Measurements from ENCODE around the gene SLC46A2.

SLC46A2 gene

DNA sequence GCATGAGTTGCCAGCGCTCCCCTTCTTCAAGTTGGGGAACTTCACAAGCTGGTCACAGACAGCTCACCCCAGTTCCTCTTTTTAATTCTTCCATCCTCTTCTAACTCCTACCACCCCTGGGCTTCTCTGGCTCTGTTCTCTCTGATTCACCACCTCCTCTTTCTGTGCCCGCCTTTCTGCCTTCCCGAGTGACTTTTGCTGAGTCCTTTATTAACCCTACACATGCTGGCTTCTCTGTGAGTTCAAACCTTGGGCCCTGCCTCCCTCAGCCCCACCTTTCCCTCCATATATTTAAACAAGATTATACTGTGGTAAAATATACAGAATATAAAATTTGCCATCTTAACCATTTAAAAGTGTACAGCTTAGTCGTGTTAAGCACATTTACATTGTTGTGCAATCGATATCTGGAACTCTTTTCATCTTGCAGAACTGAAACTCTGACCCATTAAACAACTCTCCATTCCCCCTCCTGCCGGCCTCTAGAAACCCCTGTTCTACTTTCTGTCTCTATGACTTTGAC is 32.0 kb downstream of the SLC46A2 start:
- no peak for DNase-seq (ENCODE audit: low read depth in 2 of 2, low spot score in 1 of 2)

DNA sequence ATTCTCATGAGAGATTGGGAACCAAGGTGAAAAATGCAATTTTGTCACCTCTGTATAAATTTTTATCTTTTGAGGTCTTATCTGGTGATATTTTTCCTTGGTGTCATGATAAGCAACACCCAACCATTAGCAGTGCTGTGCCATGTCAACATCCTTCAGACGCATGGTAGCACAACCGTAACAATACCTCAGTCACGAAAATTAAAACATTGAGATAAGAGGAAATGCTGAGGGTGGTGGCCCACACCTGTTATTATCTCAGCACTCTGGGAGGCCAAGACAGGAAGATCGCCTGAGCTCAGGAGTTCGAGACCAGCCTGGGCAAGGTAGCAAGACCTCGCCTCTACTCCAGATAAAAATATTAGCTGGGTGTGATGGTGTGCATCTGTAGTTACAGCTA is 32.7 kb downstream of the SLC46A2 start:
- no peak for DNase-seq (ENCODE audit: low read depth in 2 of 2, low spot score in 1 of 2)

DNA sequence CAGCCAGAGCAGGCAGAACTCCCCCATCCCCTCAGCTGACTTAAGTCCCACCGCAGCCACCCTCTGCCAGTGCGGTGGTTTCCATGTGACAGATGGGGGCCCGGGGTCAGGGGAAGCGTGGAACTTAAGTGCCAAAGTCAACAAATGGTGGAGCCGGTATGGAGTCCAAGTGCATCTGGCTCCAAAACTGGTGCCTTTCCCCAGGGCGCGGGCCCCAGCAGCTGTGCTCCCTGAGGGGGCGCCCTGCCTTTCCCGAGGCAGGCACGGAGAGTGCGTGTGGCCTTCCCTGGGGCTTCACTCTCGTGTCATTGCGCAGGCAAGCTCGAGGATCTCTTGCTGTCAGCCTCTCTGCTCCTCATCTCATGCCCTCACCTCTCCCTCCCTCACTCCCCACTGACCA is 33.8 kb downstream of the SLC46A2 start:
- DNase-seq (ENCODE audit: low read depth in 2 of 2, low spot score in 1 of 2): no peak

- no peak for DNase-seq (ENCODE audit: low read depth in 2 of 2, low spot score in 1 of 2)
Measured at GRCh38 chr9:112856200-112856599, 34.5 kb downstream of the SLC46A2 start.

DNA sequence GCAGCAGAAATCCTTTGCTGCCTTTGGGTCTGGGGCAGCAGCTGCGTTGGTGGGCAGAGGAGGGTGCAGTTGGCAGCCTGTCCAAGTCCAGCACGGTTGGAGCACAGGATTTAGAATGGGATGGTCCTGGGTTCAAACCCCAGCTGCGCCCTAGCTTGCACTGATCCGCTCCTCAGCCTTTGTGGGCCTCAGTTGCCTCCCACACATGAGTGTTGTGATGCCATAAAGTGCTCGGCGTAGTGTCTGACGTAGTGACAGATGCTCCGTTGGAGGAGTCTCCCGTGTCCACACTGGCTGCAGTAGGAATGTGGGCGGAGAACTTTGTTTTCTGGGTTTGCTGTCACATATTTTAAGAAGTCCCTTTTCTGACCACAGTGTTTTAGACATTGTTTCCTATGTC is 36.0 kb downstream of the SLC46A2 start:
- no peak for DNase-seq (ENCODE audit: low read depth in 2 of 2, low spot score in 1 of 2)

GRCh38 chr9:112853882-112854585 is 36.6 kb downstream of the SLC46A2 start:
- DNase-seq (ENCODE audit: low read depth in 2 of 2, low spot score in 1 of 2): no peak

DNA sequence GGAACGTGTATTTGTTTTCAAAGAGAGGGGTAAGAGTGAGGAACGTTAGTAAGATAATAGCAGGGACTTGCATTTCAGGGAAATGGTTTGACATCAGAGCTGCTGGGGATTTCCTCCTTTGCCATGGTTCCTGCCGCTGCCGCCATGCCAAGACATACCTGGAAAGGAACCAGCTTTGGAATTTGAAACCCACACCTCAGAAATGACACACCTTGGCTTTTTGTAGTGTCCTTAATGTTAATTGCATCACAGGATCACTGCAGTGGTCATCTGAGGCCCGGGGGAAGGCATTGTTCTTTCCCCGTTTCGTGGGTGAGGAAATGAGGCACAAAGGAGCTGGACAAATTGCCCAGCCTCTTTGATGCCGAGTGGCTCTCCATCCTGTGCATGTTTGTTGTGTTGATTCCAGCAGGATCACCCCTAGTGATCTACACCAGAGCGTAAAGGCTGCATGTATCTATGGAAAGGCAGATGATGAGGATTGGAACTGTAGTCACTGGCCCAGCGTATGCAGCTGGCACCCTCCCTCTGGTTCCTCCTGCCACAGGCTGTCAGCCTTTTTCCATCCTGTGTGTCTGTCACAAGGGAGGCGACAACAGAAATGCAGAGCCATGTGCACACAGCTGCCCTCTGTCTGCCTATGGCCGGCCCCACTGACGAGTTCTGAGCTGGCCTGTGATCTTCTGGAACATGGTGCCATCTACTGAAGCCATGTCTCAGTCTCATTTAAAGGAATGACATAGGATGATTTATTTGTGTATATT is 37.8 kb downstream of the SLC46A2 start:
- no peak for DNase-seq (ENCODE audit: low read depth in 2 of 2, low spot score in 1 of 2)

- DNase-seq (ENCODE audit: low read depth in 2 of 2, low spot score in 1 of 2): no peak
Measured at GRCh38 chr9:112850840-112851239, 39.8 kb downstream of the SLC46A2 start.

GRCh38 chr9:112849363-112849922 is 41.2 kb downstream of the SLC46A2 start:
- DNase-seq (ENCODE audit: low read depth in 2 of 2, low spot score in 1 of 2): no peak

DNA sequence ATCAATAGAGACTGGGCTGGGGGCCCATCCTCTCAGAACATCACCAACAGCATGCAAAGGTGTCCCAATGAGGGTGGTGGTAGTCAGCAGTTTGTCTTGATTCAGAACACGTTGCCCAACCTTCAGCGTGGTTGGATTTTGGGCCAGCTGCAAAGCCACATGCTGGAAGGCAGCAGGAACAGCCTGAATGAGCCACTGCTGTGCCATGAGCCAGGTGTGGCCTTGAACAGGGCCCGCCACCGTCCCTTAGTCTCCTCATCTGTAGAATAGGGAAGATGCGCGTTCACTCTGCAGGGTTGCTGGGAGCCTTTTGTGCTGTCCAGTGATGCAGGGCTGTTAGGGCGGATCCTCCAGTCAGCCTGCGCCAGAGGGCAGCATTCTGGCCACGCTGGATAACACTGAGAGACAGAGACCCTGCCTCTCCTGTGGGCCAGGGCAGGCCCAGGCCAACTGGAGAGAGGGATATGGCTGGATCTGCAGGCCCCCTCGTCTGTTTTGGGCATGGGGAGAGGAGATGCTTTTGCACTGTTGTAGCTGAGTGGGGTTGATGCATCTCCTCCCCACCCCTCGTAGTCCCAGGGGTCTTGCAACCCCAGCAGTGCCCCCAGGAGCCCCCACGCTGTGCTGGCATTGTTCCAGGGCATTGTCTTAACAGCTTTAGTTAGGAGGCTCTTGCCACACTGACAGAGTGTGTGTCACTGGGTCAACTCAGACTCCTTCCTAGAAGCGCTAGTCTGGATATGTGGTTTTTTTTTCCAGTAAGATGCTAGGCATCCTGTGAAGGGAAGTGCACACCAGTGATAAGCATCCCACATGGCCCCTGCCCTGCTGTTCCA is 42.1 kb downstream of the SLC46A2 start:
- no peak for DNase-seq (ENCODE audit: low read depth in 2 of 2, low spot score in 1 of 2)

DNA sequence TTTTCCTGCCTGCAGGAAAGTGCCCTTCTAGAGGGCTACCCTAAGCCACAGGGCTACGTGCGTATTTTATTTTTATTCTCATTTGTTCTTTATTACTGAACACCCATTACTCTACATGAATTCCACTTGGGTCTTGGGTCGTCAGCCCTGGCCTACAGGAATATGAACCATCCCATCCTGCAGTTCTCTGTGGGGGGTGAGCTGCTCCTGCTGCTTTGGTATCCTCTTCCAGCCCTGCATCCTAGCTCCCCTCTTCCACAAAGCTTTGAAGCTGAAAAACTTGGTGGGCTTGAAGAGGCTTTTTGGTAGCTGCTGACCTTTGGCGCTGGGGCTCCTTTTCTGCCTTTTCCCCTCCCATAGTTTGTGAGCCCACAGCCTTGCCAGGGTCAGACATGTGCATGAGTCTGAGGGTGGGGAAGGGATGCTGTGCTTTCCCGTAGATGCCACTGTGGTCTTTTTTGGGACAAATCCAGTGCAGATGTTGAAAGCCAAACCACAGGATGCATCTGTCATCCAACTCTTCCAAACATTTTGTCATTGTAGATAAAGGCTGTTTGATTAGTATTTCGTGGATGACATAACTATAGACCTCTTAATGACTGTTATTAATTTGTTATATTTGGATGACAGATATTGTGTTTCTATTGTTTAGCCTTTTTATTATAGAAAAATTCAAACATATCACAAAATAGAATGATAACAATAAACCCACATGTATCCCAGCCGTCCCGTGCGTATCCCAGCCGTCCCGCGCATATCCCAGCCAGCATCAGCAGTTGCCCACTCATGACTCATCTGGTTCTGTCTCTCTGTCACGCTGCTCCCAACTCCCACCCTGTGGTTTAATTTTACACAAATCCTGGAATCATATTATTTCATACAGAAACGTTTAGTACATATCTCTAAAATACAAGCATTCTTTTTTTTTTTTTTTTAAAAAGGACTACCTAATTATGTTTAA is 43.9 kb downstream of the SLC46A2 start:
- no peak for DNase-seq (ENCODE audit: low read depth in 2 of 2, low spot score in 1 of 2)

GRCh38 chr9:112844771-112845542 is 45.7 kb downstream of the SLC46A2 start:
- DNase-seq (ENCODE audit: low read depth in 2 of 2, low spot score in 1 of 2): peak; percentile 53 to 55

GRCh38 chr9:112842555-112842954 is 48.1 kb downstream of the SLC46A2 start:
- DNase-seq (ENCODE audit: low read depth in 2 of 2, low spot score in 1 of 2): no peak

DNA sequence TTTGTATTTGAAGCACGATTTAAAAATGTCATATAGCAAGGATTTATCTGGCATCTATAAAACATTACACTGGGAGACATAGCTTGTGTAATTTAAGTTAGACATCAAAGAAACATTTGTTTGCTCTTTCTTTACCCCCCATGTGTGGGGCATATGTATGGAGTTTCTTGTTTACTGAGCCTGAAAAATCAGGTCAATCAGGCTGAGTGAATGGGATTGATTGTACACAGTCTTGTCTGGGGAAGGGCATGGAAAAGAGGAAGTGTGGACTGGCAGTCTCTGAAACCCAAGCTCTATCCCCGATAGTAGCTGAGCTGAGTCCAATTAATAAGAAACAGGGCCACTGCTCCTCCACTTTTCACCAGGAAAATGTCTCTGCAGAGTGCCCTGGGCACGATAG is 49.4 kb downstream of the SLC46A2 start:
- DNase-seq (ENCODE audit: low read depth in 2 of 2, low spot score in 1 of 2): no peak

GRCh38 chr9:112839331-112839730 is 51.3 kb downstream of the SLC46A2 start:
- DNase-seq (ENCODE audit: low read depth in 2 of 2, low spot score in 1 of 2): no peak

GRCh38 chr9:112838342-112838741 is 52.3 kb downstream of the SLC46A2 start:
- DNase-seq (ENCODE audit: low read depth in 2 of 2, low spot score in 1 of 2): no peak

- DNase-seq (ENCODE audit: low read depth in 2 of 2, low spot score in 1 of 2): no peak
Measured at GRCh38 chr9:112836394-112836793, 54.3 kb downstream of the SLC46A2 start.

- no peak for DNase-seq (ENCODE audit: low read depth in 2 of 2, low spot score in 1 of 2)
Measured at GRCh38 chr9:112833081-112833480, 57.6 kb downstream of the SLC46A2 start.

DNA sequence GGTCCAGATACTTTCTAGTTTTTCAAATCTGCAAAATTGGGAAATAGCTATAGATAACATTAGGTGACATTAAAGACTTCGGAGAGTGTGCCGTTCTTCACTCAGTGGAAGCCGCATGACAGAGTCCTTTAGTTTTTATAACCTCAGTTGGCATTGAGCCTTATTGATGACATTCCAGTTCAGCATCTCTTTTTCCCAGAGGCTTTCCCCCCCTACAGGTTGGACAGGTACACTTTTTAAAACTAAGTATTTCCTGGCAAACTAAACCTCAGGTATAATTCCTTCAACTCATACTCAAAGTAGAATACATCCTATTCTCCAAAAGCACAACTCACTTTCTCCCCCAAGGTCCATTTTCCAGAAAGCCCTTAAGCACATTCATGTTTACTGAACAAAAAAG is 58.7 kb downstream of the SLC46A2 start:
- no peak for DNase-seq (ENCODE audit: low read depth in 2 of 2, low spot score in 1 of 2)
